ENCODE results near the gene HKDC1.
"Not testable (repeated sequence)": the region's sequence is repeated elsewhere in the genome, so short reads cannot be mapped to it uniquely, and the experiment has no call there.

Gene HKDC1

GRCh38 chr10:69285699-69286098, 65.6 kb downstream of the HKDC1 start:
- DNase-seq = no peak

DNA sequence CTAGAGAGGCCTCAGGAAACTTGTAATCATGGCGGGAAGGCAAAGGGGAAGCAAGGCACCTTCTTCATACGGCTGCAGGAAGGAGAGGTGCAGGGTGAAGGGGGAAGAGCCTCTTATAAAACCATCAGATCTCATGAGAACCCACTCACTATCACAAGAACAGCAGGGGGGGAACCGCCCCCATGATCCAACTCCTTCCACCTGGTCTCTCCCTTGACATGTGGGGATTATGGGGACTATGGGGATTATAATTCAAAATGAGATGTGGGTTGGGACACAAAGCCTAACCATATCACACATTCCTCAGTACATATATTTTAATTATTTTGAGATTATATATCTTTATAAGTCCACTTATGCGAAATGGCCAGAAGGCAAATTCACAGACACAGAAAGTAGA, 67.0 kb downstream of the HKDC1 start:
- no peak for DNase-seq

DNA sequence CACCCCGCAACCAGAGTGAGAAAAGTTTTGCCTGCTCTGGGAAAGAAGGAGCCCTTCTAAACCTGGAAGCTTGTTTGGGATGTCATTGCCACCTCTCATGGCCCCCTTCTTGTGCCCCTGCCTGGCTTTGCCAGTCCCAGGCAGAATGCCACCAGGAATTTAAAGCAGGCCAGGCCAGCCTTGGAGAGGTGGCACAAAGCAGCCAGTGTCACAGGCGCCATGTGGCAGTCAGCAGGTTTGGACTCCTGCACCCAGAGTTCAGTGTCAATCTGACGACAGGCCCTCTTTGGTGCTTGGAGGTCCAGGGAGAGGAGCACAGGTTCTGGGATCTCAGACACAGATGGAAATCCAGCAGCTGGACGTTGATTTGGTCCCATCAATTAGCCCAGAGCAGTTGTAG, 70.9 kb downstream of the HKDC1 start:
- no peak for DNase-seq

- DNase-seq = no peak
These were observed 72.3 kb downstream of the HKDC1 start for GRCh38 chr10:69292459-69292858.

DNA sequence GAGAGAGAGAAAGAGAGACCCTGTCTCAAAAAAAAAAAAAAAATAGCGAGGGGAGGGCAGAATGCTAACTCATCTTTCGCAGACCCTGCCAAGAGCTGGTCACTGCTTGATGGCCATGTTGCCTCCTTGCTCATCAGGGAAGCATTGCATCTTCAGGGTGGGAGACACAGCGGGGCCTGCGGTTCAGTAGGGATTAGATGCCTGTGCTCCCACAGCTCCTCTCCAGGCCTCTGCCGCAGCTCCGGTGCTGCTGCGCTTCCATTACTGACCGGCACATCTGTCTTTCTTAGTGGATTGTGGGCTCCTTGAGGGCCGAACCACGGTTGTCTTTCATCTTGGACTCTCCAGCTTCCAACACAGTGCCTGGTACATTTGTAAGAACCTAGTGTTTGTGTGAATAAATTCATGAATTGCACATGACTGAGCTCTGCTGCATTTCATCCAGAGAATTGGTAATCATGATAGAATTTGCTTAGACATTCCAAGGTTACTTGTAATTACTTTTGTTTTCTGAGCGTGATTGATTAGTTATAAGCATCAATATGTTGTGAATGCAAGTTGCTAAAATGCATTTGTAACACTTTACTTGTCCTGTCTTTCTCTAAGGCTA, 75.0 kb downstream of the HKDC1 start:
- no peak for DNase-seq

GRCh38 chr10:69303632-69304051, 83.5 kb downstream of the HKDC1 start:
- DNase-seq = no peak

- no peak for DNase-seq
These were observed 86.3 kb downstream of the HKDC1 start for GRCh38 chr10:69306421-69306820.

DNA sequence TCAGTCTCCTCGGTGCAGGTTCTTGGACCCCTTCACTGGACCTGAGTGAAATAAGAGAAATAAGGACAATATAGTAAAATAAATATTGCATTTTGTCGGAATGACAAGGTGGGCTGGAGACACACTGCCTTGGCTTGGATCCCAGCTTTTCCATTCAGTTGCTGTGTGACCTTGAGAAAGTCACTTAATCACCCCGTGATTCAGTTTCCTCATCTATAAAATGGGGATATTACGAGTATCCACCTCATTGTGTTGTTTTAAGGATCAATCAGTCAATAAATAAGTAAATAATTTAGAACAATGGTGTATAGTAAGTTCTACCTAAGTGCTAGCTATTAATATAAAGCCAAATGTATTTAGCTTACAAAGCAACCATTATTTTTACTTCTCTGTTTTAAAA, 87.3 kb downstream of the HKDC1 start:
- DNase-seq = no peak

DNA sequence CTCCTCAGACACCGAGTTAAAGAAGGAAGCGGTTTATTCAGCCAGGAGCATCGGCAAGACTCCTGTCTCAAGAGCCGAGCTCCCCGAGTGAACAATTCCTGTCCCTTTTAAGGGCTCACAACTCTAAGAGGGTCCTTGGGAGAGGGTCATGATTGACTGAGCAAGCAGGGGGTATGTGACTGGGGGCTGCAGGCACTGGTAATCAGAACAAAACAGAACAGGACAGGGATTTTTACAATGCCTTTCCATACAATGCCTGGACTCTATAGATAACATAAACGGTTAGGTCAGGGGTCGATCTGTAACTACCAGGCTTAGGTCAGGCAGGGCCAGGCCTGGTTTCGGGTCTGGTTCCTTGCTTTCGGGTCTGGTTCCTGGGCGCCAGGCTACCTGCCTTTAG, 88.2 kb downstream of the HKDC1 start:
- not testable (repeated sequence) for DNase-seq

GRCh38 chr10:69311309-69311708, 91.2 kb downstream of the HKDC1 start:
- DNase-seq = no peak

GRCh38 chr10:69312528-69312927, 92.4 kb downstream of the HKDC1 start:
- no peak for DNase-seq

DNA sequence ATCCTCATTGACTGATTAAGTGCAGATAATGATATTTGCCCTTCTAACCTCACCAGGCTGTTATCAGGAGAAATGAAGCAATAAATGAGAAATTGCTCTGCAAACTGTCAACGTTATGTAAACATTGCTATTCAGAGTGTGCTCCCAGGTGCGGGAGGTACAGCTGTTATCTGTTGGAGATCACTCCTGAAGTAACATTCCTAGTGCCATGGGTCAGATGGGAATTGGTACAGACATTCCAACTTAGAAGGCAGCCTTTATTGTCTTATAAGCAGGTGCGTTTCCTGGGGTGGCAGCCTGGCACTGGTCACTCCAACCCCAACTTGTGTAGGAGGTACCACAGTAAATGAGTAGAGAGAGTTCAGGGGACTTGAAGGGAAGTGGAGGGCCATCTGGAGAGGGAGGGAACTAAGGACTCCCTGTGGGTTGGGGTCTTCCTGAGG, 95.0 kb downstream of the HKDC1 start:
- no peak for DNase-seq

DNA sequence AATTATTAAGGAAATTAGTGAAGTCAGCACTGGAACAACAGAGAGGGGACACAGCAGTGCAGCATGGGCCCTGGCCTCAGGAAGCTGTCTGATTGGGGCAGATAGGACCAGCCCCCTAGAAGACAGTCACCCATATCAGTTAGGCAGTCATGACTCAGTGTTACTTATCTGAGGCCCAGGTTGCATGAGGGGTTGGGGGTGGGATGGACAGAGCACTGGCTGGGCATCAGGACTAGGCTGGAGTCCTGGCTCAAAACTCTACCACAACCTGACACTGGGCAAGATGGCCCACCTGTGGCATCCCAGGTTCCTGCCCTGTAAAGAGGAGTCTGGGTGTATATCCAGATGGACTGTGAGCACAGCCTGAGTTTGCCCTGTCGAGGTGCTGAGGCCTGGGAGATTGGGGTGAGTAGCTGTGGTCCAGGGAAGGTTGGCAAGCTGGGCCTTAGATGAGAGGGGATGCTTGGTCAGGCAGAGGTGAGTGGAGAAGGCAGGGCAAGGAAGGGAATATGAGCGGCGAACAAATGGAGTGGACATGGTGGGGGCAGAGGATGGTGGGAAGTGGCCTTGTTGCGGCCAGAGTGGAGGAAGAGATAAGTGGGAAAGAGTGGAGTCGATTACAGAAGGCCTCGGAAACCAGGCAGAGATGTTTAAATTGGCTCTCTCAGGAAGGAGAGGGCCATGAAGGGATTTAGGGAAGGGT, 95.6 kb downstream of the HKDC1 start:
- DNase-seq = no peak

GRCh38 chr10:69316313-69317059, 96.4 kb downstream of the HKDC1 start:
- no peak for DNase-seq

All from NCI-H1436 treated with DMSO at 0.1 percent for 48 hours (cell line).